ENCODE results near the gene RASL10A. TPM values are rescaled to one million over a fixed set of nuclear protein-coding genes. Genes with fewer than 3 reads are reported as not detected.

Gene RASL10A
- total RNA-seq, 6 donors from 2014 or later, result 1.2 to 33.5 (median 2.0) TPM

GRCh38 chr22:29270475-29271271, 44.8 kb downstream of the RASL10A start:
- peaks cover 18 to 48% (median 27%) of the 10 kb centered on the region in 4 donors for H3K36me3 ChIP-seq
- H3K27me3 ChIP-seq, result no peaks in the 10 kb centered on the region
- WGBS, 2 donors, result 12 to 17% methylated on average over 9 of the region's 9 CpGs
- peak overlapping the region in 2 of 4 donors; percentile 11 to 99 for H3K27ac ChIP-seq
- no peak for DNase-seq
- H3K9me3 ChIP-seq, result no peaks in the 10 kb centered on the region
- no peak for ATAC-seq (ENCODE audit: low FRiP score in 2 of 2)
- peaks cover 60 to 82% (median 68%) of the 10 kb centered on the region in 4 donors for H3K4me1 ChIP-seq
- no peak for TF ChIP-seq POLR2A (IDR thresholded peaks at IDR 0.05)
- peak overlapping the region in 3 of 4 donors; percentile 77 to 89 (median 79) for H3K4me3 ChIP-seq

GRCh38 chr22:29269731-29270474, 45.6 kb downstream of the RASL10A start:
- DNase-seq (no peak), ATAC-seq (ENCODE audit: low FRiP score in 2 of 2) (no peak)
- 9 to 14% methylated on average over 13 of the region's 13 CpGs for WGBS, 2 donors
- no peaks in the 10 kb centered on the region for H3K27me3 ChIP-seq
- H3K27ac ChIP-seq, result peak overlapping the region in 3 of 4 donors; percentile 99 to 100 (median 99)
- H3K4me3 ChIP-seq, result peak overlapping the region; percentile 3 to 89 (median 78)
- H3K36me3 ChIP-seq, result peaks cover 16 to 46% (median 33%) of the 10 kb centered on the region in 4 donors
- peaks cover 53 to 77% (median 63%) of the 10 kb centered on the region in 4 donors for H3K4me1 ChIP-seq
- TF ChIP-seq CTCF (IDR thresholded peaks at IDR 0.05) (no peak), POLR2AphosphoS5 (IDR thresholded peaks at IDR 0.05) (no peak), POLR2A (IDR thresholded peaks at IDR 0.05) (no peak), EP300 (IDR thresholded peaks at IDR 0.05) (no peak)
- H3K9me3 ChIP-seq, result no peaks in the 10 kb centered on the region

- DNase-seq (no peak), ATAC-seq (ENCODE audit: low FRiP score in 2 of 2) (no peak)
- Histone ChIP-seq H3K27me3 (no peaks in the 10 kb centered on the region), H3K27ac (peak overlapping the region; percentile 99 to 100 (median 100)), H3K36me3 (peaks cover 10 to 46% (median 31%) of the 10 kb centered on the region in 4 donors), H3K9me3 (no peaks in the 10 kb centered on the region), H3K4me1 (peaks cover 52 to 70% (median 59%) of the 10 kb centered on the region in 4 donors), H3K4me3 (peak overlapping the region; percentile 77 to 97 (median 84))
- WGBS, 2 donors, result 0 to 1% methylated on average over 14 of the region's 14 CpGs
- no peak for TF ChIP-seq POLR2A (IDR thresholded peaks at IDR 0.05)
- no peak for TF ChIP-seq CTCF (IDR thresholded peaks at IDR 0.05)
- no peak for TF ChIP-seq EP300 (IDR thresholded peaks at IDR 0.05)
- no peak for TF ChIP-seq POLR2AphosphoS5 (IDR thresholded peaks at IDR 0.05)
These were observed 46.3 kb downstream of the RASL10A start for GRCh38 chr22:29269230-29269604.

GRCh38 chr22:29268511-29269229, 46.8 kb downstream of the RASL10A start:
- Histone ChIP-seq H3K36me3 (peaks cover 5 to 46% (median 31%) of the 10 kb centered on the region in 4 donors), H3K9me3 (no peaks in the 10 kb centered on the region), H3K27ac (peak overlapping the region; percentile 99 to 100 (median 100)), H3K4me1 (peaks cover 46 to 65% (median 56%) of the 10 kb centered on the region in 4 donors), H3K4me3 (peak overlapping the region; percentile 77 to 97 (median 84)), H3K27me3 (no peaks in the 10 kb centered on the region)
- peak in 1 of 2 donors; percentile 94 for DNase-seq
- ATAC-seq (ENCODE audit: low FRiP score in 2 of 2), result peak; percentile 54 to 83
- 0% methylated on average over 31 to 32 of the region's 51 CpGs for WGBS, 2 donors
- TF ChIP-seq CTCF (IDR thresholded peaks at IDR 0.05) (no peak), POLR2AphosphoS5 (IDR thresholded peaks at IDR 0.05) (no peak), POLR2A (IDR thresholded peaks at IDR 0.05) (no peak), EP300 (IDR thresholded peaks at IDR 0.05) (no peak)
